HepG2 (cell line): ENCODE data around the gene TASOR2.

Experiments used
- CBX5 ChIP-seq: sonication (generic); formaldehyde crosslinking; IDR thresholded peaks from 2 replicates; pipeline ENCODE4 v1.4.0; 2020; ENCODE audit warnings: missing genetic modification reagents, borderline replicate concordance
- E2F5 ChIP-seq: sonication (generic); formaldehyde crosslinking; conservative IDR thresholded peaks from 2 replicates; pipeline ENCODE4 v1.4.0; 2020; ENCODE audit warnings: missing genetic modification reagents
- EZH2 ChIP-seq: conservative IDR thresholded peaks from 2 replicates; pipeline ENCODE4 v1.6.1; 2012; ENCODE audit warnings: mild to moderate bottlenecking, low read depth, low read length, moderate library complexity
- HCFC1 ChIP-seq: fragments of 150-350 bp; IDR thresholded peaks from 2 replicates; pipeline ENCODE4 v1.6.1; 2014; ENCODE audit warnings: low read depth, low read length
- IRF1 ChIP-seq: sonication (generic); formaldehyde crosslinking; IDR thresholded peaks from 2 replicates; pipeline ENCODE4 v1.4.0; 2020; ENCODE audit warnings: low read depth, mild to moderate bottlenecking, missing genetic modification reagents
- MTA1 ChIP-seq: sonication (generic); formaldehyde crosslinking; IDR thresholded peaks from 2 replicates; pipeline ENCODE4 v1.4.0; 2020; ENCODE audit warnings: missing genetic modification reagents, mild to moderate bottlenecking, borderline replicate concordance
- NCOA5 ChIP-seq: sonication (generic); formaldehyde crosslinking; IDR thresholded peaks from 2 replicates; pipeline ENCODE4 v1.4.0; 2020; ENCODE audit warnings: missing genetic modification reagents
- POLR2A ChIP-seq, 2 experiments: IDR thresholded peaks; 2 replicates each; pipeline ENCODE4 v1.6.1; 2011; ENCODE audit warnings: low read depth in 2 of 2, low read length in 2 of 2, mild to moderate bottlenecking in 1 of 2, moderate library complexity in 1 of 2; ENCODE audit not compliant: insufficient read depth in 1 of 2
- SIN3A ChIP-seq: IDR thresholded peaks from 2 replicates; pipeline ENCODE4 v1.6.1; 2011; ENCODE audit warnings: low read depth, mild to moderate bottlenecking, control low read depth, low read length, borderline replicate concordance
- SUZ12 ChIP-seq: fragments of 150-350 bp; IDR thresholded peaks from 2 replicates; pipeline ENCODE4 v1.6.1; 2014; ENCODE audit warnings: low read depth, low read length
- TBP ChIP-seq: sonication (generic); formaldehyde crosslinking; IDR thresholded peaks from 2 replicates; pipeline ENCODE4 v1.5.0; 2020; ENCODE audit warnings: missing genetic modification reagents
- USF2 ChIP-seq, 2 experiments: sonication (generic) in 1 of 2; formaldehyde crosslinking in 1 of 2; IDR thresholded peaks; 2 replicates each; pipeline versions ENCODE4 v1.5.1 to v1.6.1; 2011 to 2020; ENCODE audit warnings: borderline replicate concordance in 1 of 2, low read depth in 1 of 2, low read length in 1 of 2, mild to moderate bottlenecking in 1 of 2, missing genetic modification reagents in 1 of 2, moderate library complexity in 1 of 2
- ZNF580 ChIP-seq: IDR thresholded peaks from 2 replicates; pipeline ENCODE4 v1.6.1; 2016; ENCODE audit warnings: low read depth, borderline replicate concordance
- TF ChIP-seq, protein P1 (sequence below): fragments of 450-650 bp; IDR thresholded peaks from 2 replicates; pipeline ENCODE4 v1.6.1; 2017; ENCODE audit warnings: mild to moderate bottlenecking

GRCh38 chr10:5651388-5651764 is 33.3 kb upstream of the TASOR2 start:
- TF ChIP-seq HCFC1, result no peak
- TF ChIP-seq EZH2, result no peak
- TF ChIP-seq TBP, result no peak
- TF ChIP-seq POLR2A (IDR thresholded peaks at IDR 0.05; ENCODE audit: insufficient read depth in 1 of 2, low read depth in 2 of 2, low read length in 2 of 2), result no peak
- no peak for TF ChIP-seq MTA1
- TF ChIP-seq USF2 (IDR thresholded peaks at IDR 0.05; ENCODE audit: low read depth, low read length), result no peak
- TF ChIP-seq USF2 (CRISPR knock-in tag; IDR thresholded peaks at IDR 0.05; ENCODE audit: borderline replicate concordance), result no peak
- no peak for TF ChIP-seq CBX5
- TF ChIP-seq SUZ12, result no peak
- no peak for TF ChIP-seq E2F5
- no peak for TF ChIP-seq SIN3A
- TF ChIP-seq NCOA5, result no peak
- TF ChIP-seq, protein P1, sequence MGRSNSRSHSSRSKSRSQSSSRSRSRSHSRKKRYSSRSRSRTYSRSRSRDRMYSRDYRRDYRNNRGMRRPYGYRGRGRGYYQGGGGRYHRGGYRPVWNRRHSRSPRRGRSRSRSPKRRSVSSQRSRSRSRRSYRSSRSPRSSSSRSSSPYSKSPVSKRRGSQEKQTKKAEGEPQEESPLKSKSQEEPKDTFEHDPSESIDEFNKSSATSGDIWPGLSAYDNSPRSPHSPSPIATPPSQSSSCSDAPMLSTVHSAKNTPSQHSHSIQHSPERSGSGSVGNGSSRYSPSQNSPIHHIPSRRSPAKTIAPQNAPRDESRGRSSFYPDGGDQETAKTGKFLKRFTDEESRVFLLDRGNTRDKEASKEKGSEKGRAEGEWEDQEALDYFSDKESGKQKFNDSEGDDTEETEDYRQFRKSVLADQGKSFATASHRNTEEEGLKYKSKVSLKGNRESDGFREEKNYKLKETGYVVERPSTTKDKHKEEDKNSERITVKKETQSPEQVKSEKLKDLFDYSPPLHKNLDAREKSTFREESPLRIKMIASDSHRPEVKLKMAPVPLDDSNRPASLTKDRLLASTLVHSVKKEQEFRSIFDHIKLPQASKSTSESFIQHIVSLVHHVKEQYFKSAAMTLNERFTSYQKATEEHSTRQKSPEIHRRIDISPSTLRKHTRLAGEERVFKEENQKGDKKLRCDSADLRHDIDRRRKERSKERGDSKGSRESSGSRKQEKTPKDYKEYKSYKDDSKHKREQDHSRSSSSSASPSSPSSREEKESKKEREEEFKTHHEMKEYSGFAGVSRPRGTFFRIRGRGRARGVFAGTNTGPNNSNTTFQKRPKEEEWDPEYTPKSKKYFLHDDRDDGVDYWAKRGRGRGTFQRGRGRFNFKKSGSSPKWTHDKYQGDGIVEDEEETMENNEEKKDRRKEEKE, result no peak
- no peak for TF ChIP-seq ZNF580
- no peak for TF ChIP-seq IRF1 (CRISPR knock-in tag)
